SW 1271 (cell line): ENCODE measurements around the gene SMIM12.
"Not testable (repeated sequence)": the region's sequence is repeated elsewhere in the genome, so short reads cannot be mapped to it uniquely, and the experiment has no call there.

ENCODE experiments used
- DNase-seq, 2 experiments: peaks; one replicate each; lab custom pipeline; 2025; lab: John Stamatoyannopoulos, UW

SMIM12 gene

DNA sequence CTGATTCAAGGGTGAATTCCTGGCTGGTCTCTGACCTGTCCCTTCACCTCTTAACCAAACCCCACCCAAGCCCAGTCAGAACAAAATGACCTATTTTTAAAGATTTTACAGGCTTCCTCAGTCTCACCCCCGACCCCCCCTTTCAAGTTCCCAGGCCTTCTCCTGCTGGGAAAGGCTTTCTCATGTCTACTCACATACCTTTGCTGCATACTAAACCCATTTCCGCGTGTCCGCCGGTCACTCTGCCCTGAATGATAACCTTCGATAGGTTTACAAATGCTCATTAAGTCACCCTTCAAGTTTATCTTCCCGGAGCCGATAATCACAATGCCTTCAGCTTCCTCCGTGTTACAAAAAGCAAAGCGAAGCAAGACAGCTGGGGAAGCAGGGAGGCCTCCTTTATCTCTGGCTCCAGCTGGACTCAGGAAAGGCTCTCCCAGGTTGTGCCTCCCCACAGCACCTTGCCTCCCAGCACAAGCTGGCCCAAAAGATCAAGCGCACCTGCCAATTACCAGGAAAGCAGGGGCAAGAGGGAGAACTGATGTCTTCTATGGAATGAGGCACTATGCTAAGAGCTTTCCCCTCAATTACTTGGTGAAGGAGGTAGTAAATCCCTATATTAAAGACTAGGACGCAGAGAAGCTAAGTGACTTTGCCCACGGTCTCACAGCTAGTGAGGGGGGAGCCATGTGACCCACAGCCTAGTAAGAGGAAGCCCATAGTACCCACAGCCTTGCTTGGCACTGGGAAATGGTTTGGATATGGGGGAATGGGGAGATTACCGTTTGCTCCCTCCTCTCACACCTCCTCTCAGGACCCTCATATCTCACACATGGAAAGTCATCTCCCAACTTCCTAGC, 15.9 kb downstream of the SMIM12 start:
- no peak for DNase-seq

DNA sequence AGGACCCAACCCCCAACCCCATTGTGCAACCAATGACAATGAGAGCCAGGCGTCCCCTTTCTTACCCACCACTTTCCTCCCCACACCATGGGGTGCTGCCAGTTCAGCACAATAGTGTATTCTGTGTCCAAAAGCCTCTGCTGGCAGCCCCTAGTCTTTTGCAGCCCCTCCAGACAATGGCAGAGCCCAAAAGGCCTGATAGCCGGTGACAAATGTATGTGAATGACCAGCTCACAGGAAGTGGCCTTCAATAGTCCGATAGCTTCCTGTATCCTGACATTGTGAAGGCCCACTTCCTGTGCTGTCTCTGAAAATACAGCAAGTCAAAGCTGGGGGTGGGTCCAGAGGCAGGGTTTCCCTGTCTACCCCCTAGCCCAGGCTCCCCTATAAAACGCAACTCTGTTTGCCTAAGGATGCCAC, 16.6 kb downstream of the SMIM12 start:
- no peak for DNase-seq

DNA sequence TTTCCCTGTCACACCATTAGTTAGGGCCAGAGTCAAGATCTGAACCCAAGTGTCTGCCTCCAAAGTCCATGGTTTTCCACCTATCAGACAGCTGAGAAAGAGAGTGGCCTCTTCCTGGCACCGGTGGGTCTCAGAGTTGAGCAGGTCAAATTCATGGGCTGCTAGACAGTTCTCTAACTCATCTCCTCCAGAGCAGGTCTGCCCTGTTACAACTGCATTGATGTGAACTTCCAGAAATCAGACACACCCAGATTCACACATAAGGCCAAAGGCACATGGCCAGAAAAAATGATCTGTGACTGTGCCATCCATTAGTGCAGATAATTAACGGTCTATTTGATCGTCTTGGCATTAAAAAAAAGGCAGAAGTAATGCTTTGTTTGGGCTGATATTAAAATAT, 17.5 kb downstream of the SMIM12 start:
- DNase-seq, result no peak

DNA sequence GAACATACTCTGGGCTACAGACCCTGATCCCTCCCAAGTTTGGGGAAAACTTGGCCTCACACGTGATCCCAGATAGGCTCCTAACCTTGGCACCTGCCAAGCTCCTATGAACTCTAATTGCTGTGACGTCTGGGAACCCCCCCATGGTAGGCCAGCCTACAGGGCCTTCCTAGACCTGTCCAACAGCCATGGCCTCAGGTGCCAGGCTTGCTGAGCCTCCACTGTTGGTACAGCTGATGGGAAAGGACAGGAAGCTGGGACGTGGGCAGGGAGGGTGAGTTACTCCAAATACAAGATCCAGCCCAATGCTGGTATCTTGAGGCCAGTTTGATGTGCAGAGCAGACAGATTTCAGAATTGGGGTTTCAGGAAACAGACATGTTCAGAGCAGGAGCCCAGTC, 19.1 kb downstream of the SMIM12 start:
- DNase-seq, result no peak

DNA sequence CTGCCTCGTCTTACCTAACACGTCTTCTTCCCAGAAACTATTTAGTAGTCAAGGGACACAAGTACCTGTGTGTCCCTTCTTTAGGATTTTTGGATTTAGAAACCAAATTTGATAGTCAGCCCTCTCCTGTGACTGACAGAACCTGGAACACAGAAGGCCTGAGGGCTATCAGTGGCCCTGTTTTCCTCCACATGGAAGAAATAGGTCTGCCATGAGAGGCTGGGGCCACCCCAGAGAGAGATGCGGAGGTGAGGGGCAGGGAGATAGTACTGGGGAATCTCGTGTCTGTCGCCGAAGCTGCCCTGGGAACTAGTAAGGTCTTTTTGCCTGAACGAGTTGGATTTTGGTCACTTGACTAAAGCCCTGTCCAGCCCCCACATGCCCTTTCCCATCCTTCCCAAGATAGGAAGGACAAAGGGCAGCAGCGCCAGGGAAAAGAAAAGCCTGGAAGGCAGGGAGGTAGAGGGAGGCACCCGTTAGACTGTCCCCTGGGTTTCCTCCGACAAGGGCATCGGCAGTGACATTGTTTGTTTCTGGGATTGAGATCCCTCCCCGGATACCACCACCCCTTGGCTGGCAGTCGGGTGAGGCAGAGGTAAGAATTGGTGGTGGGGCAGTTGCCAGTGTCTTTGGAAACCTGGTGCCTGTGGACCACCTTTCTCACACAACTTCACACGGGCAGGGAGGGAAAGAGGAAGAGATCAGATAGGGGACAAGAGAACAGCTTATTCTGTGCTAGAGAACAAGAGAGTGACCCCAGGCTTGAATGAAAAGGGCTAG, 19.8 kb downstream of the SMIM12 start:
- DNase-seq, result no peak

DNA sequence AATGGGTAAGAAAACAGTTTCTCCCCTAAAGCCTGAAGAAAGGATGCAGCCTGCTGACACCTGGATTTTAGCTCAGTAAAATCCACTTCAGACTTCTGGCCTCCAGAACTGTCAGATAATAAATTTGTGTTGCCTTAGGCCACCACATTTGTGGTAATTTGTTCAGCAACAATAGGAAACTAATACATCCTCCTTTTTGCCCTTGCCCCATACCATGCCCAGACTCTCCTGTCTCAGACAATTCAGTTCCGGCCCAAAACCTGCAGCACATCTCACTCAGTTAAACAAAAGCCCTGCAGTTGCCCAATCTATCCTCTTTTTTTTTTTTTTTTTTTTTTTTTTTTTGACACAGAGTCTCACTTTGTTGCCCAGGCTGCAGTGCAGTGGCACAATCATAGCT, 25.8 kb downstream of the SMIM12 start:
- no peak for DNase-seq

DNA sequence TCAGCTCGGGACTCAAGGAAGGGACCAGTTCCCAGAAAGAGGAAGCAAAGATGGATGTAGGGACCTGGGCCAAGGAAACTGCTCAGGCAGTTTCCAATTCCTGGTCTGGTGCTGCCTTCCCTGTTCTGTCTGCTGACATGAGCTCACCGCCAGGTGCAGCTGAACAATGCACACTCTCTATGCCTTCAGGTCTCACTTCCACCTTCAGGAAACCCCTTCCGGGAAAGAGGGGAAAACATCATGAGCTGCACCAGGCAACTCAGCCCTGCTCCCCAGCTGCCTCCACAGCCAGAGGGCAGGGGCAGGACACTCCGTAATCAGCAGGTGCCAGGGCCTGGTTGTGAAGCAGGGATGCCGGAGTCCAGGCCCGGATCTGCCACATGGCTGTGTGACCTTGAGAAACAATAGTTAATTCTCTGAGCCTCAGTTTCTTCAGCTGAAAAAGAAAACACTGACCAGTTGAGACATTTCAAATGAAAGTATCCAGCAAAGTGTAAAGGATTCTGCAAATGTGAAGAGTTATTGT, 27.8 kb downstream of the SMIM12 start:
- no peak for DNase-seq

DNA sequence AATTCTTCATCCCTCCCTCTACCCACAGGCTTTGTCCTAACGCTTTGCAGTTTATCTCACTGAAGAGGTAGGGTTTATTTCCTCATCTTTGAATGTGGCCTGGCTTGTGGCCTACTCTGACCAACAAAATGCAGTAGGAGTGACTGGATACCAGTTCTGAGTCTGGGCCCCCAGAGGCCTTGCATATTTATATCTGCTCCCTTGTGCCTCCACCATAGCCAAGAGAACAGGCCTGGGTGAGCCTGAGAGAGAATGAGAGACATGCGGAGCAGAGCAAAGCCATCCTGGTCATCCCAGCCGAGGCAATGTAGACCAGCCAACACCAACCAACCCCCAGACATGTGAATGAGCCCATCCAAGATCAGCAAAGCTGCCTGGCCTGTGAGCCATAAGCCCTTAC, 30.3 kb downstream of the SMIM12 start:
- no peak for DNase-seq

DNA sequence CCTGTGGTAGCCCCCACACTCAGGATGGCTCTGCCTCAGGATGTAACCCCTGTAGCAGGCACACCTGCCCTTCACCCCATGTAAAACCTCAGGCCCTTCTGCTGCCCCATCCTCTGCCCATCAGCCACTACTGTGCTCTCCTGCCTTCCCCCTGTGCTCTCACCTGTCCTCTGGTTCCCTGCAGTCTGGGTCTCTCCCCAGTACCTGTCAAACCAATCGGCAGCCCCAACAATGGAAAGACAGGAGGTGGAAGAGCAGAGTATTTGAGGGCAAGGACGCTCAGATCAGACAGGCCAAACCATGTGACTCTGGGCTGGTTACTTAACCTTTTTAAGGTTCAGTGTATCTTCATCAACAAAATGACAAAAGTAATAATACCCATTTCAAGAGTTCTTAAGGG, 30.9 kb downstream of the SMIM12 start:
- DNase-seq, result no peak

DNA sequence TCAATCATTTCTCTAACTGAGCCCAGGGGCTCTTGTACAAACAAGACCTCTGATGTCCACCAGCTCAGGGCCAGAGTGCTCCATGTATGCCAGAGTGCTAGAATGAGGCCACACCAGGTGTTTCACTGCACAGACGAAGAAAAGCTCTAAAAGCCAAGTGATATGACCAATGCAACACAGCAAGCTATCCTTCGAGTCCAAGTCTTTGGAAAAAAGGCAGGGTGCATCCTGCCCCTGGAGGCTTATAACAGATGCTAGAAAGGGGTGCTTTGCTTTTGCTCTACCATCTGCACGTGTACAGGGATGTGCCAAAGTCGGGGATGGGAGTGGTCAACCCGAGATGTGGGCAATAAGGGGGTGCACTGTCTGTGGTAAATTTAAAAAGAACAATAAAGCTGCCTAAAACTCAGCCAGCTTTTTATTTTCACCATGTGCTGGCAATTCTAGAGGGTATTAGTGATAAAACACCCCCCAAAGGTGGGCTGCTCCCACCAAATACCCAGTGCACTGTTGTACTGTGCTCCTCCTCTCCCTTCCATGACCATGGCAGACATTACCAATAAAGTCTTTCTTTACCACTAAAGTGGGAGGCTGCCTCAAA, 32.1 kb downstream of the SMIM12 start:
- no peak for DNase-seq

DNA sequence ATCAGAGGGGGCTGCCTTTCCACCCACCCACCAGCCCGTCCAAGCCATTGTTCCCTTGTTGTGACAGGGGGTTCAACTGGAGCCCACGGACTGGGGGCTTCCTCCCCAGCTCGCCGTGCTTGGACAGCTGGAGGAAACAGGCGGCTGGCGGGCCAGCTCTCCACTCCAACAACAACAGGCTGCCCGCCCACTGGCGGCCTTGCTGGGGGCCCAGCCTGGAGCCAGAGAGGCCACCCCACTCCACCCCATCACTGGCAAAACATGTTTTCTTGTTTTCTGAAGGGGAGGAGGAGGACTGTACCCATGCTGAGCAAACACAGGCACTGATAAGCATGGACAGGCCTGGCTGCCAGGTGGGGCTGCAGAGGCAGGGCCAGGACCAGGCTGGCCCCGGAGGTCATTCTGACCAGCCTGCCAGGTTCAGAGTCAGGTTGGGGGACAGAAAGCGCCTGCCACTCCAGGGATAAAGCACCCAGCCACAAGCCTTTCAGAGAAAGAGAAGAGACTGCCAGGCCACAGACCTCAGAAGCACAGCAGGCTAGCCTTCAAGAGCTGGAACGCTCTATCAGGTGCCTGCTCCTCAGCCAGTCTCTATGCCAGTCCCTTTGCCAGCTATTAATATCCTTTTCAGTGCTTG, 34.0 kb downstream of the SMIM12 start:
- no peak for DNase-seq

DNA sequence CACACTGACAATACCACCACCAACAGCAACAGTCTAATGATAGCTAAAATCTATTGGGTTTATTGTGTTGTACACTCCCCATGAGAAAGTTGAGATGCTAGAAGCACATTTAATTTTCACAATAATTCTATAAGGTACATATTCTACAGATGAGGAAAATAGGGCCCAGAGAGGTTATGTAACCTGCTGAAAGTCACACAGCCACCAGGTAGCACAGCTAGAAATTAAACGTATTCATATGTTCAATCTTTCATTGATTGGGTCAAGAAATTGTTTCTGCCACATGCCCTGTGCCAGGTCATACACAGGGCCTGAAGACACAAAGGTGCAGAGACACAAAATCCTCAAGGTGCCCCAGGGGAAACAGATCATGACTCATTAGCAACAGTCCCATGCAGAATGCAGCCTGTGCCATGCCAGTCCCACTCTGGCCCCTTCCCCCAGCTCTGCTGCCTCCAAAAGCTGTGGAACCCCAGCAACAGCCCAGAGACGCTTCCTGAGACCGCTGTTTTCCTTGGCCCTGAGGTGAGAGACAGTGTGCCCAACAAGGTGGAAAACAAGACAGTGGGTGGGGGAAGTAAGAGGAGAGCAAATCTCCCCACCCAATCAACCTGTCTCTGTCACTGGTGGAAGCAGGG, 34.6 kb downstream of the SMIM12 start:
- no peak for DNase-seq

DNA sequence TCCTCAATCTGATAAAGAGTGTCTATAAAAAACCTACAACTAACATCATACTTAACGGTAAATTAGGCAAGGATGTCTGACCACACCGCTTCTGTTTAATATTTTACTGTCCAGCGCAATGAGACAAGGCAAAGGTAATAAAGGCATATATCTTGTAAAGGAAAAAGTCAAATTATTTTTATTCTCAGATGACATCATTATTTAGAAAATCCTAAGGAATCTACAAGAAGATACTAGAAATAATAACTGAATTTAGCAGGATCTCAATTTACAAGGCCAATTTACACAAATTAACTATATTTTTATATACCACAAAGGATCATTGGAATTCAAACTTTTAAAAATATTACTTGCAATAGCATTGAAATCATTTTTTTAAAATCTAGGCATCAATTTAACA, 37.3 kb downstream of the SMIM12 start:
- no peak for DNase-seq

DNA sequence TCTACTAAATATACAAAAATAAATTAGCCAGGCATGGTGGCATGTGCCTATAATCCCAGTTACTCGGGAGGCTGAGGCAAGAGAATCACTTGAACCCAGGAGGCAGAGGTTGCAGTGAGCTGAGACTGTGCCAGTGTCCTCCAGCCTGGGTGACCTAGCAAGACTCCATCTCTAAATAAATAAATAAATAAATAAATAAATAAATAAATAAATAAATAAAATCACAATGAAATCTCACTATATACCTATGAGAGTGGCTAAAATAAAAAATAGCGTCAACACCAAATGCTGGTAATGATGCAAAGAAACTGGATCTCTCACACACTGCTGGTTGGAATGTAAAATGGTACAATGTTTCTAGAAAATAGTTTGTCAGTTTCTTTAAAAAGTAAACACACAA, 40.7 kb downstream of the SMIM12 start:
- not testable (repeated sequence) for DNase-seq

DNA sequence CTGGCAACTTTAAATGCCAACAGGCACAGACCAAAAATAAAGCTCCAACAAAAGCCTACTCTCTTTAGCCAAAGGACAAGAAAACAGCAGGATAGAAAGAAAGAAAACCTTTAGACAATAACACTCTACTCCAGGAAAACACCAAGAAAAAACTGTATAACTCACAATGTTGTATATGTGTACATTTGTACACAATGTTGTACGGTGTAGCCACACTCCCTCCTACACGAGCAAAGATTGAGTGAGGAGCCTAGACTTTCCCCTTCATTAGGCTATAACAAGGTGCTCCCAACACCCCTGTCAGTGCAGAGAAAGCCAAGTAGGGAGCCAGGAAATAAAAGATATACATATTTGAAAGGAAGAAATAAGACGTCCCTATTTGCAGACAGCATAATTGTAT, 42.8 kb downstream of the SMIM12 start:
- no peak for DNase-seq

DNA sequence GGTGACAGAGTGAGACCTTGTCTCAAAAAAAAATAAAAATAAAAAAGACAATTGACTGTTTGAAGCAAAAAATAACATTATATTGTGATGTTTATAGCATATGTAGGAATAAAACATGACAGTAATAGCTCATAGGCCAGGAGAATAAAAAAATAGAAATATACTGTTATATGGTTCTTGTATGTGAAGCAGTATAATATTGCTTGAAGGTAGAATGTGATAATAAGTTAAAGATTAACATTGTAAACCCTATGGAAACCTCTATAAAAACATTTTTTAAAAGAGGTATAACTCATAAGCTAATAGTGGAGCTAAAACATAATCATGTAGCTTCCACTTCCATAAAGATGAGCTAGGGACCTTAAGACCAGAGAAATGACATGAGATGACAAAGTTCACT, 43.2 kb downstream of the SMIM12 start:
- no peak for DNase-seq

DNA sequence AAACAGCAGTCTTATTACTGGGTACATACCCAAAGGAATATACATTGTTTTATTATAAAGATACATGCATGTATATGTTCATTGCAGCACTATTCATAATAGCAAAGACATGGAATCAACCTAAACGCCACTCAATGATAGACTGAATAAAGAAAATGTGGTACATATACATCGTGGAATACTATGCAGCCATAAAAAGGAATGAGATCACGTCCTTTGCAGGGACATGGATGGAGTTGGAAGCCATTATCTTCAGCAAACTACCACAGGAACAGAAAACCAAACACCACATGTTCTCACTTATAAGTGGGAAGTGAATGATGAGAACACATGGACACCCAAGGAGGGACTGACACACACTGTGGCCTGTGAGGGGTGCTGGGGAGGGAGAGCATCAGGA, 48.8 kb downstream of the SMIM12 start:
- not testable (repeated sequence) for DNase-seq

DNA sequence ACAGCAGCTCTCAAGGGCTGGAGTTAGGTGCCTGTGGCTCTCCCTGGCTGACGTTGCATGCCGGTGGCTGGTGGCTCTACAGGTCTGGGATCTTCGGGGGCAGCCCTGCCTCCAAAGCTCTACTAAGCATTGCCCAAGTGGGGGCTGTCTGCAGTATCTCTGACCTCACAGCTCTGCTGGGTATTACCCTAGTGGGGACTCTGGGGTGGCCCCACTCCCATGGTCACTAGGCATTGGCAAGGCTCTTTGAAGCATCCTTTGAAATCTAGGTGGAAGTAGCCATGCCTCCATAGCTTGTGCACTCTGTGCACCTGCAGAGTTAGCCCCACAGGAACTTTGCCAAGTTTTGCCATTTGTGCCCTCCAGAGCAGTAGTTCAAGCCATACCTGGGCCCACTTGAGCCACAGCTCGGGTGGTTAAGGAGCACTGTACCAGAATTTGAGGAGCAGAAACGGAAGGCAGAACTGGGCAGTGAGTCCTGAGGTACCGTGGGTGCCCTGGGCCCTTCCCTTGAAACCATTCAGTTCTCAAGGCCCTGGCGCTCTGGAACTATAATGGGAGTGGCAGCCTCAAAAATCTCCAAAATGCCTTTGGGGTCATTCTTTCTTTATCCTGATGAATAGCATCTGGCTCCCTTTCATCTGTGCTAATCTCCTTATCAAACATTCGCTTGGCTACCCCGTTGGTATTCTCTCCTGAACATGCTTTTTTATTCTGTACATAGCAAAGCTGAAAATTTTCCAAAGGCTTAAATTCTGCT, 51.3 kb downstream of the SMIM12 start:
- no peak for DNase-seq

DNA sequence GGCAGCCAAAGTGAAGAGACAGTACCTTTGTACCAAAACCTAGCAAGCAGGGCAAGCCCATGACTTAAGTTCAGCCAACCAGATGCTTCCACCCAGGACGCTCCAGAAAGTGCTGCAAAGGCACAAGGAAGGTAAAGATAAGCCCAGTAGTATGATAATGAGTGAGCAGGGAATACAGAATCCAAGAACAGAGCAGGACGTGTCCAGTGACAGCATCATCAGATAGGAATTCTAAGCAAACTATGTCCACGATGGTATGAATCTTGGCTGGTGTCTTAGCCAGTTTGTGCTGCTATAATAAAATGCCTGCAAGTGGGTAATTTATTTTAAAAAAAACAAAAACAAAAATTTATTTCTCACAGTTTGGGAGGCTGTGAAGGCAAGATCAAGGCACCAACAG, 53.2 kb downstream of the SMIM12 start:
- no peak for DNase-seq

DNA sequence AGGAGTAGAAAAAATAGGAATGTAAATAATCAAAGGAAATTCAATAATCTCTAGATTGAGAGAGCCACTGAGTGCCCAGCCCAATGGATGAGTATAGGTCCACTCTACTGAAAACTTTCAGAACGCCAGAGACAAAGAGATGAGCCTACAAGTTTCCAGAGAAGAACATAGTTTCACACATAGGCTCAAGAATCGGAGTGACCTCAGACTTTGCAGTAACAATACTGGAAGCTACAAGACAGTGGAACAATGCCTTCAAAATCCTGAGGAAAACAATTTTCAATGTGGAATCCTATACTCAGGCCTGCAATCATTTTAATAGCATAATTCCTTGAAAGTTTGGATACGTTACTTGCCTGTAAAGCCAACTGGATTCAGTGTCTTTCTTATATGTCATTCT, 55.8 kb downstream of the SMIM12 start:
- DNase-seq, result no peak
